ENCODE measurements around the gene SMIM45.

Gene SMIM45

DNA sequence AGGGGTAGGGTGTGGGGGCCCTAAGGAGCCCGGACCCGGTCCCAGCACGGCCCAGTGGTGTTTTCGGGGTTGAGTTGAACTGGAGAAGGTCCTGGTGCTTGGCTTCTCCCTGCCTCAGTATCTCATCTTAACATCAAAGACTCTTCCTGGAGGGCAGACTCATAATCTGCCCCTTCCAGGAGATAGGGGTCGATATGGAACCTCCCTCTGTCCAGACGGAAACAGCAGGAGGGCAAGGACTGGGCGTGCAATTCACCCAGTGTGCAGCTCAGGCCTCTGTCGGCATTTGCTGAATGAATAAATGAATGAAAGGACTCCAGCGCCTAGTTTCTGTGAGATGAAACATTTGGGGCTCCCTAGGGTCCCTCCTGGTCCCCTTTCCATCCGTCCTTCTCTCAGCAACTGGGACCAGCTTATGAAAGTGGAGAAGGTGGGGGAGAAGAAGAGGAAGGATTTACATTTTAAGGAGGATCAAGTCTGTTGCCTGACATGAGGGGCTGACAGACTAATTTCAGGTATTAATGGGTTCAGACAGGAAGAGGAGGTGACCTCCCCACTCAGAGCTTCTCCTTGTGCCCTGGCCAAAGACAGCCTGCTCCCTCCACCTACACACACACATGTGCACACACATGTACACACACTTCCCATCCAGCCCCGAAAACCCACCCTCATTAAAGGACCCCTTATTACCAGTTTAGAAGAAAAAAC lies 36.0 kb upstream of the SMIM45 start:
- DNase-seq = peak in 1 of 2 experiments; percentile 33

DNA sequence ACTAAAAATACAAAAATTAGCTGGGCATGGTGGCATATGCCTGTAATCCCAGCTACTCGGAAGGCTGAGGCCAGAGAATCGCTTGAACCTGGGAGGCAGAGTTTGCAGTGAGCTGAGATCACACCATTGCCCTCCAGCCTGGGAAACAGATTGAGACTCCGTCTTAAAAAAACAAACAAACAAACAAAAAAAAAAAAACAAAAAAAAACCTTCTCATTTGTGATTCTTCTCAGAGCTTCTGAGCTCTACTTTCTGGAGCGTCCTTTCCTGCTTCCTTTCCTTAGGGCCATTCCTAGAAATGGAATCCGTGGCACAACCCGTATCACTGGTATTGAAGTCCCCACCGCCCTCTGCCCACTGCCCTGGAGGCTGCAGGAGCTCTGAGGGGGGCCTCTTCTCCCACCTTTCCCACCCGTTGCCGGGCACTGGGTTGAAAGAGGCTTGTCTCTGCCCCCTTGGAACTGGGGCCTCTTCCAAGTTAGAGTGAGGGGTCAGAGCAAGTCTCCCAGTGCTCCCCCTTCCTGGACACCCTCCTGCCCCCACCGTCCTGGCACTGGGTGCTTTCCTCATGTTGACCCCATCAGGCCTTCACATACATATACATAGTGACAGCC lies 35.1 kb upstream of the SMIM45 start:
- DNase-seq = no peak

DNA sequence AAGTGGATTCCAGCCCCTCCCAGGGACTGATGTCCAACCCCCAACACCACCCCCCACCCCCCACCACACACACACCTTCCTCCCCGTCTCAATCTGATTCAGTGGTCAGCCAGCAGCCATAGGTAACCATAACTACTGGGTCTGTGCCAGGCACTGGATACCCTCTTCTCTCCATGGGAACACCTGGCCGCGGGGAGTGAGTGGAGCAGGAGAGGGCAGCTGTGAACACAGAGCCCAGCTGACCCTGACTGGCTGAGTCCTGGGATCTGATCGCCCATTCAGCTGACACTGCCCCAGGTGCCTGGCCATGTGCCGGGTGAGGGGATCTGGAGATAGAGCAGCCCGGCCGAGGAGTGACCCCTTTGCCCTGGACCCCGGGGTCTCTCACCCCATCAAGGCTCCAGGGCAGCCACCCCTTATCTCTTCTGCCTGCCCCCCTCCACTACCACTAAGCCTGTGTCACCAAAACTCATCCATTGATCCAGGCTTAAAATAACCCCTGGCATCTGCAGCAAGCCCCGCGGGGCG lies 34.5 kb upstream of the SMIM45 start:
- DNase-seq = peak in 1 of 2 experiments; percentile 45

- peak in 1 of 2 experiments; percentile 61 for DNase-seq
Observed at GRCh38 chr22:41917903-41918791, 33.8 kb upstream of the SMIM45 start.

- peak; percentile 20 to 61 for DNase-seq
Observed at GRCh38 chr22:41919357-41920224, 32.4 kb upstream of the SMIM45 start.

GRCh38 chr22:41920271-41920976 lies 31.5 kb upstream of the SMIM45 start:
- DNase-seq = no peak

GRCh38 chr22:41922328-41922727 lies 29.6 kb upstream of the SMIM45 start:
- DNase-seq = no peak

GRCh38 chr22:41922940-41923594 lies 28.9 kb upstream of the SMIM45 start:
- no peak for DNase-seq

- DNase-seq = no peak
Observed at GRCh38 chr22:41923595-41924276, 28.2 kb upstream of the SMIM45 start.

GRCh38 chr22:41925783-41926460 lies 26.0 kb upstream of the SMIM45 start:
- no peak for DNase-seq

- peak; percentile 45 to 71 for DNase-seq
Observed at GRCh38 chr22:41927813-41928212, 24.1 kb upstream of the SMIM45 start.

- no peak for DNase-seq
Observed at GRCh38 chr22:41928593-41929417, 23.1 kb upstream of the SMIM45 start.

DNA sequence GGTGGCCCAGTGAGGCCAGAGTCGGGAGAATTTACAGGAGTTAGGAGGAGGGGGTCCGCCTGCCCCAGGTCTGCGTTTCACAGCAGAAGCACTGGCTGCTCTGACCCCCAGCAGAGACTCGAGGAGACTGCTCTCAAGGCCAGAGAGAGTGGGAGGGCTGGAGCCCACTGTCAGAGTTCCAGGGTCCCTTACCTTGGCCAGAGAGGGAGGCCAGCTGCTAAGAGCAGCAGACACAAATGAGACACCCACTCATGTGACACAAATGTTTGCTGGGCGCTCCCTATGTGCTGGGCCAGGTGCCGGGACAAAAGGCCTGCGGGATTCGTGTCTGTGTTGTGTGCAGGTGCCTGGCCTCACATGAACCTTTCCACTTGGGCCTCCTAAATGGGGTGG lies 22.5 kb upstream of the SMIM45 start:
- peak in 1 of 2 experiments; percentile 33 for DNase-seq

- DNase-seq = no peak
Observed at GRCh38 chr22:41931701-41932269, 20.2 kb upstream of the SMIM45 start.

GRCh38 chr22:41932353-41932752 lies 19.6 kb upstream of the SMIM45 start:
- no peak for DNase-seq

DNA sequence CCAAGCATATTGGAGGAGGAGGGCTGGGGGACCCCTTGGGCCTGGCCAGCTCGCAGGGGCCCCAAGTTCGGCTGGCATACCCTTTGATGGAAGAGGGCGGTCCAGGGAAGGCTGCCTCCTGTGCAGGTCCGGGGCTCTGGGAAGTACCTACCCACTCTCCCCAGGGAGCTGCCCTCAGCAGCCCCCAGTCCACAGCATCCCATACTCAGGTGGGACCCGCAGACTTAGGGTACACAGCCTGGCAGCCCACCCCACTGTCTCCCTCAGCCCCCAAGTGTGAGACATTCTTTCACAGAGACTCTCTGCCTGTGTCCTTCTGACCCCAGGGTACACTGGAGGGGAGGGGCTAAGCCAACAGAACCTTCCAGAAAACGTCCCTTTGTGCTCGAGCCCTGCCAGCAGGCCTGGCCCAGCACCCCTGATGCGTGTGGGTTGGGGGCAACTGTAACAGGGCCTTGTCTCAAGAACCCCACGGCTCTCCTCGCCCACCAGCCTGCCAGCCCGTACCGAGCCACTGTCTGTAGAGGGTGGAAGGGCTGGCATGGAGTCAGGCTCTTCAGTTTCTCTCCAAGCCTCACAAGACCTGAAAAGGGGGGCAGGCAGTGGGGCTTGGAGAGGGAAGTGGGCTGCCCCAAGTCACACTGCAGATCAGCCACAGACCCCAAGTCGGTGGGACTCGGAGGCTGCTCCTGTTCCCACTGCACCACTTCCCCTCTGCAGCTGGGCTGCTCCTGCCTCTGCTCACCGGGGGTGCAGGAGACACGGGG lies 18.4 kb upstream of the SMIM45 start:
- DNase-seq = no peak

GRCh38 chr22:41934284-41935014 lies 17.5 kb upstream of the SMIM45 start:
- DNase-seq = no peak

Measured in NCI-H524 (cell line).